Measurements from ENCODE around the gene WDR18. TPM values are rescaled to one million over a fixed set of nuclear protein-coding genes. Genes with fewer than 3 reads are reported as not detected.

The WDR18 gene
- total RNA-seq, 2 donors from 2014 or later: 21.5 to 28.1 TPM

DNA sequence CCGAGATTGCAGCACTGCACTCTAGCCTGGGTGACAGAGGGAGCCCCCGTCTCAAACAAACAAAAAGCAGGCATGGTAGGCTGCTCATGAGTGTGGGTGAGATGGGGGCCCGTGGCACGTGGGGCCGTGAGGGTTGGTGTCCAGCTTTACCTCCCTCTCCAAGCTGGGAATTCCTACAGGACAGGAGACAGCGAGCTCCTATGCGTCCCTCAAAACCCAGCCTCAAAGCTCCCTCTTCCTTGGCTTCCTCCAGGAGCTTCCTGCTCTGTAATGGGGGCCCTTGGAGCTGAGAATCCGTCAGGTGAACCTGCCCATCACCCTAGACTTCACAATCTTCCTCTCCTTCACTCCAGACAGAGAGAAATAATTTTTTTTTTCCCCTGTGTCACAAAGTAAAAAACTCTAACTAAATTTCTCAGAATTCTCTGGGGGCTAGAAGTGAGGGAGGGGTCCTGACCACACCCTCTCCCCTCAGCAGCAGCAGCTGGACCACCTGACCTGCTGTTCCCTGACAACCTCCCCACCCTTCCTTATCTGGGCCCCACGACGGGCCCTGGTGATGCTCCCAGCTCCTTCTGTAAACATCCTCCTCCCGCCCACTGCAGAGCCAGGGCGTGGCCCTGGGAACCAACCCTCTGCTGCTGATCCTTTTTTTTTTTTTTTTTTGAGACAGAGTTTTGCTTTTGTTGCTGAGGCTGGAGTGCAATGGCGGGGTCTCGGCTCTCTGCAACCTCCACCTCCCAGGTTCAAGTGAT lies 22.1 kb upstream of the WDR18 start:
- DNase-seq: peak; percentile 73 to 75
- intact Hi-C loops (cut with DNase I, micrococcal nuclease): no loop called here
- ATAC-seq: peak; percentile 91

DNA sequence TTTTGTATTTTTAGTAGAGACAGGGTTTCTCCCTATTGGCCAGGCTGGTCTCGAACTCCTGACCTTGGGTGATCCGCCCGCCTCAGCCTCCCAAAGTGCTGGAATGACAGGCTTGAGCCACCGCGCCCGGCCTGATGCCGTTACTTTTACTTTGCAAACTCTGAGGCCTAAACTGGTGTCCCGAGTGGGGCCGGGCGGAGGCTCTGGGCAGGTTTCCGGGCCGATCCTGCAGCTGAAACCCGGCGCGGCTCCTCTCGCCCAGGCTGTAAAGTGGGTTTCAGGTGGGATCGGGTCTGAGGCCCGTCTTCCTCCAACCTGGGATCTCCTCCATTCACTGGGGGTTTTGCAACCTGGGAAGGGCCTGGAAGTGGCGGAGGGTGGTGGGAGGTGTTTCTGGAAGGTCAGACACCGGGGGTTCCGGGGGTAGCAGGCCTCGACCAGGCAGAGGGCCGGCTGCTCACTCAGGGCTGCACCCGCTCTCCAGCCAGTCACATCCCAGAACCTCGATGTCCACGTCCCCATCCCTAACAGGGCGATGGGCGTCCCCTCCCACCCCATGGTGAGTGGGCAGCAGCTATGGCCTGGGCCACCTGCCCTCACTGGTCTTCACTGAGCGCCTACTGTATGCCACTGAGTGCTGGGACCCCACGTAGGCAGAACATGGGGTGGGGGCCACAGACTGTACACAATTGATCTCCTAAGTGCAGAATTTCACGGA lies 21.3 kb upstream of the WDR18 start:
- DNase-seq (no peak), ATAC-seq (no peak)
- intact Hi-C loops (cut with DNase I, micrococcal nuclease): no loop called here

DNA sequence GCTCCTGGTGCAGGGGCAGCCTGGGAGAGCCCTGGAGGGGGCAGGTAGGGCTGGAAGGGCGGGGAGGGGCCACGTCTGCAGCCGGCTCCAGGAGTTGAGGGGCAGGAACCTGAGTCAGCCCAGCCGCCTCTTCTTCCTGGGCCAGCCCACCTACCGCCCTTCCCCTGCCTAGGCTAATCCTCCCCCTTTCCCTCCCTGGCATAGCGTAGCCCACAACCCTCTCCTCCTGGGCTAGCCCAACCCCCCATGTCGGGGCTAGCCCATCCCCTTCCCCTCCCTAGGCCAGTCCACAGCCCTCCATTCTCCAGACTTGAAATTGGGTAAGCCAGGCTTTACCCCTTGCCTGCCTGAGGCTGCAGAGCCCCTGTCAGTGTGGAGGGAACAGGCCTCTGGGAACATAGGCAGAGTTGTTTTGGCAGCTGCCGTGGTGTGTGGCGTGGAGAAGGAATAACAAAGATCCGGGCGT lies 20.6 kb upstream of the WDR18 start:
- no peak for ATAC-seq
- DNase-seq: no peak
- intact Hi-C loops (cut with DNase I, micrococcal nuclease): no loop called here

DNA sequence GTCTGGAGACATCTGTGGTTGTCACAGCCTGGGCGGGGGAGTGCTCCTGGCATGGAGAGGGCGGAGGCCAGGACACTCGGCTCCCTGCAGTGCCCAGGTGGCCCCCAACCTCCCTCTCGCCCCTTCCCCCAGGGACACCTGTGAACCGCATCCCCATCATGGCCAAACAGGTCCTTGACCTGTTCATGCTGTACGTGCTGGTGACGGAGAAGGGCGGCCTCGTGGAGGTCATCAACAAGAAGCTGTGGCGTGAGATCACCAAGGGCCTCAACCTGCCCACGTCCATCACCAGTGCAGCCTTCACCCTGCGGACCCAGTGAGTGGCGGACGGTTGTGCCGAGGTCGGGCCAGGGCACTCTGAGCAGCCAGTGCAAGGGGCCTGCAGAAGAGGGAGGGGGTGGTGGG lies 20.0 kb upstream of the WDR18 start:
- ATAC-seq (no peak), DNase-seq (no peak)
- intact Hi-C loops (cut with DNase I, micrococcal nuclease): no loop called here

DNA sequence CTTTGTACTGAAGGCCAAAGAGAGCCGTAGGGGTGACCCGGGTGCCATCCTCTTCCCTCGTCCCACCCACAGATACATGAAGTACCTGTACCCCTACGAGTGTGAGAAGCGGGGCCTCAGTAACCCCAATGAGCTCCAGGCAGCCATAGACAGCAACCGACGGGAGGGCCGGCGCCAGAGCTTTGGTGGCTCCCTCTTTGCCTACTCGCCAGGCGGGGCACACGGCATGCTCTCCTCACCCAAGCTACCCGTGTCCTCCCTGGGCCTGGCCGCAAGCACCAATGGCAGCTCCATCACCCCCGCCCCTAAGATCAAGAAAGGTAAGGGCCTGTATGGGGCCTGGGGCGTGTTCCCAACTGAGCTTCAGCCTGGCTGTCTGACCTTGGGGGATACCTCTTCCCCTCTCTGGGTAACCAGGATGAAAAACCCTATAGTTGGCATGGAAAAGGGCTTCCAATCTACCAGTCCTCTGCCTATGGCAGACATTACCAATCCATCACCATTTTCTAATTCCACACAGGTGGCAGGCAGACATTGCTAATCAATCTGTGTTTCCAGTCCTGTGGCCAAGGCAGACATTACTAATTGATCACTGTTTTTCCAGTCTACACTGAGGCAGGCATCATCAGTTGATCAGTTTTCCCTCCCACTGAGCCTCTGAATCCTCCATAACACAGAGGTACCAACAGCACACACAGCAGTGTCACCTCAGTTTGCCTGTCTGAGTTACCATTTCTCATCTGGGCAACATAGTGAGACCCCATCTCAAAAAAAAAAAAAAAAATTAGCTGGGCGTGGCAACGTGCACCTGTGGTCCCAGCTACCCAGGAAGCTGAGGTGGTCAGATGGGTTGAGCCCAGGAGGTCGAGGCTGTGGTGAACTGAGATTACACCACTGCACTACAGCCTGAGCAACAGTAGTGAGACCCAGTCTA lies 19.1 kb upstream of the WDR18 start:
- no peak for DNase-seq
- intact Hi-C loops (cut with DNase I, micrococcal nuclease): no loop called here
- ATAC-seq: no peak

DNA sequence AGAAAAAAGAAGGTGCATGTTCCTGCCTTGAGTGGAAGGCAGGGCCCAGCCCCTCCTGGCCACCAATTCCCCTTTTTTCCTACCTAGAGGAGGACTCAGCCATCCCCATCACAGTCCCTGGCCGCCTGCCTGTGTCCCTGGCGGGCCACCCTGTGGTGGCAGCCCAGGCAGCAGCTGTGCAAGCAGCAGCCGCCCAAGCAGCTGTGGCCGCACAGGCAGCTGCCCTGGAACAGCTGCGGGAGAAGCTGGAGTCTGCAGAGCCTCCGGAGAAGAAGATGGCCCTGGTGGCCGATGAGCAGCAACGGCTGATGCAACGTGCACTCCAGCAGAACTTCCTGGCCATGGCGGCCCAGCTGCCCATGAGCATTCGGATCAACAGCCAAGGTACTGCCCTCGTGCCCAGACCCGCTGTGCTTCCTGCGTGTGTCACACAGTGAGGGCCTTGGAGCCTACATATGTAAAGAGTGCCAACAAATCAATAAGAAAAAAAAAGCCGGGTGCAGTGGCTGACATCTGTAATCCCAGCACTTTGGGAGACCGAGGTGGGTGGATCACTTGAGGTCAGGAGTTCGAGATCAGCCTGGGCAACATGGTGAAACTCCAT lies 17.6 kb upstream of the WDR18 start:
- intact Hi-C loops (cut with DNase I, micrococcal nuclease): no loop called here
- DNase-seq: no peak
- no peak for ATAC-seq

DNA sequence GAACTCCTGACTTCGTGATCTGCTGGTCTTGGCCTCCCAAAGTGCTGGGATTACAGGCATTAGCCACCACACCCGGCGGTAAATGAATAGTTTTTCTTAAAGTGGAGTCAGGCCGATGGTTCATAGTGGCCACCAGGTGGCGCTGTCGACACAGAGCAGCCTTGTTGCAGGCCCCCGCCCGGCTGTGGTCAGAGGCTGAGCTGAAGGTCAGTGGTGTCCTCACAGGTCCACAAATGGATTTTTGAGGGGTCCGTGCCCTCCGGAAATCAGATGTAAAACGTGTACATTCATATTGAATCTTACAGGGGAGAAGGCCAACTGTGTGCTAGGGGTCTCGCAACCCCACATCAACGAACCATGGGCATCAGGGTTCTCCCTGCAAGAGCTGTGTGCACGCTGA lies 13.4 kb upstream of the WDR18 start:
- ATAC-seq (no peak), DNase-seq (no peak)
- intact Hi-C loops (cut with DNase I, micrococcal nuclease): no loop called here

DNA sequence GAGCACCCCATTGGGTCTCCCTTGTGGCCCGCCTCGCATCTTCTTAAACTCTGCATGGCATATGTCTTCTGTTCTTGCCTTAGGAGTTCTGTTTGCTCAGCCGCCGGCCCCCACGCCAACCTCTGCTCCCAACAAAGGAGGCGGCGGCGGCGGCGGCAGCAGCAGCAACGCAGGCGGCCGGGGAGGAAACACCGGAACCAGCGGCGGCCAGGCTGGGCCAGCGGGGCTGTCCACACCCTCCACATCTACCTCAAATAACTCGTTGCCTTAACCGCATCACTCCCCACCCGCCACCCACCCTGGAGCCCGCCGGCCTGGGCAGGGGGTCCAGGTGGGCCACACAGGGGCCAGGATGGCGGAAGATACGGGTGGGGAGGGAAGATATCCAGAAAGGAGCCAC lies 12.3 kb upstream of the WDR18 start:
- intact Hi-C loops (cut with DNase I, micrococcal nuclease): no loop called here
- DNase-seq (no peak), ATAC-seq (no peak)

DNA sequence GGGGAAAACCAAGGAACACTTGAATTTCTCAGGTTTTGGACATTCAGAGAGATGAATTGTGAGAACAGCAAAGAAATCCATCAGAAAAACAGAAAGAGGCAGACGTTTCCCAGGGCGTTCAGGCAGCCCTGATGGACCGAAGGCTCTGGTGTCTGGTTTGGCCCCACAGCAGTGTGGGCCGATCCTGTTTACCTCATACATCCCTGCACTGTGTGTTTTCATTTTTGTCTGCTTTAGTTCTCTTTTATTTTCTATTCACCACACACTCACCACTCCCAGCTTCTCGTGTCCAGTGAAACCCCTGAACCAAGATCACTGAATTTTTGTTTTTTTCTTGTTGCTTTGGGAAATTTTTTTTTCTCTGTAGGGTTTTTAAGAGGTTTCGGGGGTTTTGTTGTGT lies 11.9 kb upstream of the WDR18 start:
- intact Hi-C loops (cut with DNase I, micrococcal nuclease): no loop called here
- DNase-seq (no peak), ATAC-seq (no peak)

DNA sequence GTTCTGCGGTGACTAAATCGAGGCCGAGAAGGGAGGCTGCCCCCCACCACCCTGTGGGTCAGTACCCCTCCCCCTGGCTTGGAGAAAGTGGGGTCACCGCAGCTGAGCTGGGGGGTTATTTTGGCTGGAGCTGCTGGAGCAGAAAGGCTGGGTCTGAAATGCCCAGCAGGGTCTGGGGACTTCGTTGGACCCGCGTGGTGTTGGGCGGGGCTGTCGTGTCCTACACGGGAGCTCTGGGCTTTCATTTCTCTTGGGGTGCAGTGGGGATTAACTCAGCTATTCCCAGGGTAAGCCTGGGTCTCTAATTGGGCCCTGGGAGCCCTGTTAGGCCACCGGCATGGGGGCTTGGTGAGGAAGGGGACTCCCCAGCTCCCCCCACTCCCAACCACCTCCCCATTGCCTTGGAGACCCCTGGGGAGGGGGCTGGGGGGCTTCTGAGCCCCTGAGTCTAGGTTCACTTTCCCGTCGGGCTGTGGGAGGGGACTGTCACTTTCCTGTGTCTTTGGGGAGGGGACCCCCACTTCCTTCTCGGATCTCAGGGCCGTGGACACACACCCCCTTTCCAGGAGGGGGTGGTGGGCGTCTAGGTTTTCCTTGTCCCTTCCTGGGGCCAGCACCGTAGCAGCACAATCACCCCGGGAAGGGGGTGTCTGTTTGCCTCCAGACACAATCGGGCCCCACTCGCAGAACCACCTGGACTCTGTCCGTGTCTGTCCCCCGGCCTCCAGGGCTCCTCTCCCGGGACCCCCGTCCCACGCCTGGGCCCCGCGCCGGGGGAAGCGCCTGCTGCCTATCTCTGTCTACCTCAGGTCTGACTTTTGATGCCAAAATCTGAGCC lies 10.2 kb upstream of the WDR18 start:
- intact Hi-C loops (cut with DNase I, micrococcal nuclease): no loop called here

DNA sequence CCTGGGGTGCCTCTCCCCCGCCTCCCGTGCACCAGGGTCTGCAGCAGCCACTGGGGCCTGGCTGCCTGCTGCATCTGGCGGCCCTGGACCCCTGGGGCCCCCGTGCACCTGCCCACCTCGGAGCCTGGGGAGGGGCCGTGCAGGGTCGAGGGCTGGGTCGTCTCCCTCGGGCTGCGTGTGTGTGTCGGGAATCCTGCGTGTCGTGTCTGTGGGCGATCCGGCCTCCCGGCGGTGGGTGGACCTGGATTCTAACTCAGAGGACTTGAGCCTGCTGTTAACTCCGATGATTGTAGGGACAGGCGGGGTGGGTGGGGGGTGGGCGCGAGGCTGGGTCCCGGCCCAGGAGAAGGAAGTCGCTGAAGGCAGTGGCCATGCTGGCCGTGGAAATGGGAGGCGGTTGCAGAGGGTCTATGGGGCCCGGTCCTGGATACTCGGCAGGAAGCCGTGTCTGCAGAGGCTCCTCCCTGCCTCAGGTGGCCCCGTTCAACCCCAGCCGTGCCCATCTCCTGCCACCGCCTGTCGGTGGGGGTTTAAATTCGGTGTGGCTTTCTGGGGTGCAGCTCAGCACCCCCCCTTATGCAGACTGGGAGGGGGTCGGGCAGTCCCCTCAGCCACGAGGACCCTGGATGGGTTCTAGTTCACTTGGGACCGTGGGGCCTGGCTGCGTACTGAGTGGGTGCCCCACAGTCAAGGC lies 9.4 kb upstream of the WDR18 start:
- intact Hi-C loops (cut with DNase I, micrococcal nuclease): no loop called here
- no peak for ATAC-seq
- no peak for DNase-seq

More for the DNA sequence above, 10.2 kb upstream of the WDR18 start:
- DNase-seq: no peak
- no peak for ATAC-seq

DNA sequence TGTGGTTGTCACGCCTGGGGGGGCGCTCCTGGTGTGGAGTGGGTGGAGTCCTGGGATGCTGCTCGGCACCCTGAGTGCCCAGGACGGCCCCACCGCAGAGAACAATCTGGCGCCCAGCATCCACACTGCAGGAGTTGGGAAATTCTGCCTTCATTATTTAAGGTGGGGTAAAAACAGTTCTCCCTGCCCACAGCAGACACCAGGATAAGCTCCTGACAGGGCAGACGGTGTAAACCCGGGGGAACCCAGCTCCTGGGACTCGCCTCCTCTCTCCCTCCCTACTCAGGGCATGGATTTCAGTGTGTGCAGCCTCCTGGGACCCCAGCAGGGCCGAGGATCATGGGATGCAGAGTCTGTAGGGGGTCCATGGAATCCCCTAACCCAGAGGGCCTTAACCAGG lies 7.7 kb upstream of the WDR18 start:
- intact Hi-C loops (cut with DNase I, micrococcal nuclease): no loop called here
- DNase-seq: no peak
- ATAC-seq: no peak

DNA sequence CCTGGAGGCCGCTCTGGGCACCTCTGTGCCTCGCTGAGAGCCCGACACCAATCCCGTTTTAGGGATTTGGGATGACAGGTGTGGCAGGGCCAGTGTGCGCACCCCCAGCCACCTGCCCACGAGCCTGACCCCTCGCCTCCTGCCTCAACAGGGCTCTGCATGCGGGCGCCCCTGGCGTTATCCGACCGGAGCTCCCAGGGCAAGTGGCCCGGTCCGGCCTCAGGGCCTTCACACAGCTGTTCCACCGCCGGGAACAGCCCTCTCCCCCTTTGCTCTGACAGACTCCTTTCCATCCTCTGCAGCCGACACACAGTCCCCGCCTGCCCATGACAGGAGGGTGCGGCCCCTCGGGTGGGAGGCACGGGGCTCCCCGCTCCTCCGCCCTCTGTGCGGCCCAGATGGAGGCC lies 7.1 kb upstream of the WDR18 start:
- intact Hi-C loops (cut with DNase I, micrococcal nuclease): no loop called here

DNA sequence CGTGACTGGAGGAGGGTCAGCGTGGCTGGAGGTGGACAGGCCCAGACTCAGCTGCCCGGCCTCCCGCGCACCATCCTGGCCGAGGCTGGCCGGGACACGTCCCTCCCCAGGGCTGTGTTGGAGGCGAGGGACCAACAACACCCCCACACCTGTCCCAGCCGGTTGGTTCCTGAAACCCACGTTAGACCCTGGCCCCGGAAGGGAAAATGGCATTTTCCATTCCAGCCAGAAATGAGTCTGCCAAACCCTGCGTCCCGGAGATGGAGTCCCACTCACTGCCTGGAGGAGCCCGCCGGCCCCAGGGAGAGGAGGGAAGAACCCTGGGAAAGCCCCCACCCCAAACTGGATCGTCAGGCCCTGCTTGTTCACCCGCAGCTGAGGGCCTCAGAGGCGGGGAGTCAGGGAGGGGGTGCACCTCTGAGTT lies 4.8 kb upstream of the WDR18 start:
- no peak for ATAC-seq
- intact Hi-C loops (cut with DNase I, micrococcal nuclease): no loop called here
- no peak for DNase-seq

More for the DNA sequence above, 7.1 kb upstream of the WDR18 start:
- ATAC-seq (no peak), DNase-seq (no peak)

DNA sequence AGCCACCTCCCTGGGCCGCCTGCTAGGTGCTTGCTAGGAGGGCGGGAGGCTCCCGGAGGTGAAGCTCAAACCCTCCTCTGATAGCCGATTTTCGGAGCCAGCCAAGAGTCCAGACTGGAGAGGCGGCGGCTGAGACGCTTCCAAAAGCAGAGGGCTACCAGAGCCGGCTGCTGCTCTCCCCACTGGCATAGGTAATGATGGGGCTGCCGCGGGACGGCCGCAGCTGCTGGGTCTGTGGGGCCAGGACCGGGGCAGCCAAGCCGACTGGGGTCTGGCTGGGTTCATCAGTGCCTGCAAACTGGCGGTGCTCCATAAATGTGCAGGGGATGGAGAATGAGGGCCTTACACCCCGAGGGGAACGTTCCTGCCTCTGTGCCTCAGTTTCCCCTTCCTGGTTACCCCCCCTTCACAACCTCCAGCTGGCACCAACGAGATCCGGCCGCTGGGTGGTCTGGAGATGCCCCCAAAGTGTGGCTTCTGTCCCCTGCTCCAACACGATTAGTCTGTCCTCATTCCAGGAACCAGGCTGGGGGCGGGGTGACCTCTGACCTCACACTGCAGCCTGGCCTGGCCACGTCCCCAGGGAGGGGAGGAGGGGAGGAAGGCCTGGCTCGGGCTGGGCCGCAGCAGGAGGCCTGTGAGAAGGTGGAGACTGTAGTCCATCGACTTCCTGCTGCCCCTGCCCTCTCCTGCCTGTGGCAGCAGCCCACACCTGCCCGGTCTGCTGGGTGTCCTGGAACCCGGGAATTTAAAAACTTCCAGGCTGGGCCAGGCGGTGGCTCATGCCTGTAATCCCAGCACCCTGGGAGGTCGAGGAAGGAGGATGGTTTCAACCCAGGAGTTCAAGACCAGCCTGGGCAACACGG lies 3.8 kb upstream of the WDR18 start:
- no peak for DNase-seq
- no peak for ATAC-seq
- intact Hi-C loops (cut with DNase I, micrococcal nuclease): loop anchor here (5.0 to 10.0 kb wide), 2 partner anchors 58 to 216 kb away; no protein-coding TSS in a partner anchor

DNA sequence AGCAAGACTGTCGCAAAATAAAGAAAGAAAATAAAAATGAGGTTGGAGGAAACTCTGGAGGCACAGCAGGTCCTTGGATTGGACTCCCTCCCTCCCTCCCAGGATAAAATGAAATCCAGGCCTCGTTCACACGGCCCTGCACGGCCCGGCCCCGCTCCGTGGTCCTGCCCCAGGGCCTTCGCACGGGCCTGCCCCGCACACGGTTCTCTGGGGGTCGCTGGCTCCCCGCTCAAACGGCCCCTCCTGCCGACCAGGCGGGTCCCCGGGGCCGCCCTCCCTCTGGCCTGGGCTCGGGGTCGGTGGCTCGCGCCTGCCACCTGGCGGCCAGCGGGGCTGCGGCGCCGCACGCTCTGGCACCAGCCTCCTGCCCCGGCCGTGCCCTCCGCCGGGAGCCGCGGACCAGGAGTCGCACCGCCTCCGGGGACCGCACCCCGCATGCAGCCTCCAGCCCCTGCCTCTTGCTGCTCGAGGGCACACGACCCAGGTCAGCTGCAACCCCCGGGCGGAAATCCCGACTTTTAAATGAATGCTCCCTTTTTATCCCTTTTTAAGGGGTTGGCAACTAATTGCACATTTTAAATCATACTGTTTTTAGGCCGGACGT lies 1.5 kb upstream of the WDR18 start:
- ATAC-seq: peak; percentile 78
- intact Hi-C loops (cut with DNase I, micrococcal nuclease): loop anchor here (5.0 to 10.0 kb wide), 2 partner anchors 60 to 218 kb away; no protein-coding TSS in a partner anchor
- peak; percentile 45 to 79 for DNase-seq

All from left colon (tissue), 2 donors.